ENCODE measurements around the gene CYP46A1.
"Not testable (repeated sequence)": the region's sequence is repeated elsewhere in the genome, so short reads cannot be mapped to it uniquely, and the experiment has no call there.

The CYP46A1 gene

DNA sequence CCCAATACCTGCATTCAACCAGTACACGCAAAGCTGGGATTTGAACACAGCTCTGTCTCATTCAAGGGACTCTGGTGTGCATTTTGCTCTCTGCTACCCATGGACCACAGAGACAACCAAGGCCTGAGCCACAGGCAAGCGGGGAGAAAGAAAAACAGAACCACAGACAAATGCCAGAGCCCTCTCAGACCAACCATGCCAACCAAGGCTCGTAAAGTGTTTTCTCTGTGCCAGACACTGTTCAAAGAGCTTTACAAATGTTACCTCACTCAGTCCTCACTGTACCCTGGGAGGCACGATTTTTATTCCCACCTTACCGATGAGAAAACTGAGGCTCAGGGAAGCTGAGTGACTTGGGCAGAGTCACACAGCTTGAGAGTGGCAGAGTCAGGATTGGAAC lies 76.7 kb downstream of the CYP46A1 start:
- no peak for DNase-seq

DNA sequence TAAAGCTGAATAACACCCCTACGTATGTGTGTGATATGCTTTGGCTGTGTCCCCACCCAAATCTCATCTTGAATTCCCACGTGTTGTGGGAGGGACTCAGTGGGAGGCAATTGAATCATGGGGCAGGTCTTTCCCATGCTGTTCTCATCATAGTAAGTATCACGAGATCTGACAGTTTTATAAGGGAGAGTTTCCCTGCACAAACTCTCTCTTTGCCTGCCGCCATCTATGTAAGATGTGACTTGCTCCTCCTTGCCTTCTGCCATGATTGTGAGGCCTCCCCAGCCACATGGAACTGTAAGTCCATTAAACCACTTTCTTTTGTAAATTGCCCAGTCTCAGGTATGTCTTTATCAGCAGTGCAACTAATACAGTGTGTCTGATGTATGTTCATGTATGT lies 78.8 kb downstream of the CYP46A1 start:
- not testable (repeated sequence) for DNase-seq

DNA sequence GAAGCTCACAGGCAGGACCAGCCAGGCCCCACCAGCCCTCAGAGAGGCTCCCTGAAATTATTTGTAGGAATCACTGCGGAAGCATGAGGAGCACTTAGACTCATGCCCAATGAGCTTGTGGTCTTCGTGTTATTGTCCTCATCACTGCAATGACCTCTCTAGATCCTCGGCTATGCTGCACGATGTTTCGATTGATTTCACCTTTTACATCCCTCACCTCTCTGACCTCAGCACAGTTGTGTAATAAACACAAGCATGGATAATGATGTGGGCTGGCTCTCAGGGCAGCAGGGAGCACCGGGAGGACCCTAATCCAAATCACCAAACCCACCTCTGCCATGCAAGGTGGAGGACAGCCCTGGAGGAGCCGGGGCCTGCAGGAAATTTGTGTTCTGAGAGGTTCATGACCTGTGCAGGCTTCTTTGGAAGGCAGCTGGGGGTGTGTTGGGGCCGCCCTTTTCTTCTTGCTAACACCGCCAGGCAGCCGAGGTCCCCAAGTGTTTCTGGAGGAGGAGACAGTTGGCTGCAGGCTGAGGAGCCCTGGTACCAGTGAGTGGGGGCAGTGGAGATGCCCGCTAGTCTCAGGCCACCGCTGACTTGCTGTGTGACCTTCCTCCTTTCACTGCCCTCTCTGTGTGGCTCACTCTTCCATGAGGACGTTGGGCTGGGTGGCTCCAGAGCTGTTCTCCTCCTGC lies 79.6 kb downstream of the CYP46A1 start:
- no peak for DNase-seq

DNA sequence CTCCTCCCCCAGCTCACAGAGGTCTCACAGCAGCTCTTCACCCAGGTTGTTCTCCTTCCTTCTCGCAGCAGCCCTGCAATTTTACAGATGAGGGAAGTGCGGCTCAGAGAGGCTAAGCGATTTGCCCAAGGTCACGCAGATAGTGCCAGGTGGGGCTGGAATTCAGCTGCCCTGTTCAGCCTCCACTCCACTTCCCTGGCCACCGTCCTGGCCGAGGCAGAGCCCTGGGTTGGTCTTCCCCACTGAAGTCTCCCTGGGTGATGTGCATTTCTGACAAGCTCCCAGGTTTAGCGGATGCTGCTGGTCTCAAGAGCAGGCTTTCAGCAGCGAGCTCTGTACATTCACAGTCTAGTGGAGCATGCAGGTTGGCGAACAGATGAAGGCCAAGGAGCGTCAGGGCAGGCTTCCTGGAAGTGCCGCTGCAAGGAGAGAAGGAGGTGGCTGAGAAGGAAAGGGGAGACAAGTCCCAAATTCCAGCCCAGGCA lies 80.2 kb downstream of the CYP46A1 start:
- no peak for DNase-seq

DNA sequence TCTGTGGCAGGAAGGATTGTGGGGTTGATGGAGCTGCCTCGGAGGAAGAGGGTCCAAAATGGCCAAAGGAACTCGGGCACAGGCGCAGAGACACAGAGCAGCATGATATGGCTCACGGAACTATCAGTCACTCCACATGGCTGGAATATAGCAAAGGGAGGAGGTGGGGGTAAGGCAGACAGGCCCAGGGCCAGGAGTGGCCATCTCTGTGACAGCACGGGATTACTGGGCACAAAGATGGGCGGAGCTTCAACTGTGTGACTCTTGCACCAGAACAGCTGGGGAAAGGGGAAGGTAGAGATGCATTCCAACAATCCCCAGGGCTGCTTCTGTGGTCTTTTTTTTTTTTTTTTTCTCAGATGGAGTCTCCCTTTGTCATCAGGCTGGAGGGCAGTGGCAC lies 84.3 kb downstream of the CYP46A1 start:
- DNase-seq: no peak

DNA sequence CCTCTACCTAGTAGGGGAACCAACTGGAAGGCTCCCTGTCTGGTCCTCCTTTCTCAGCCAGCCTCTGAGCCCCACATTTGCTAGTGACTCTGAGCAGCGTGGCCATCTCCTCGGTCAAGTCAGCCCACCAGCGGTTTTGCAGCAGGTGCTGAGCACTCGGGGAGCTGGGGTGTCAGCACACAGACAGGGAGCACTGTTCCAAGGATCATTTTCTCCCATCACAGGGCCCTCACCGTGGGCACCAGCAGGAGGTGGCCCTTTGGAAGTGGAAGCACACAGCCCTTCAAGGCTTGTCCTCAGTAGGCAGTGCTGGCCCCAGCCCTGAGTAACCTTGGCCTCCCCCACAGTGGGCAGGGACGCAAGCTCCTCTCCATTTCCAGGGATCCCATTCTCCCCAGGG lies 85.0 kb downstream of the CYP46A1 start:
- DNase-seq: no peak

DNA sequence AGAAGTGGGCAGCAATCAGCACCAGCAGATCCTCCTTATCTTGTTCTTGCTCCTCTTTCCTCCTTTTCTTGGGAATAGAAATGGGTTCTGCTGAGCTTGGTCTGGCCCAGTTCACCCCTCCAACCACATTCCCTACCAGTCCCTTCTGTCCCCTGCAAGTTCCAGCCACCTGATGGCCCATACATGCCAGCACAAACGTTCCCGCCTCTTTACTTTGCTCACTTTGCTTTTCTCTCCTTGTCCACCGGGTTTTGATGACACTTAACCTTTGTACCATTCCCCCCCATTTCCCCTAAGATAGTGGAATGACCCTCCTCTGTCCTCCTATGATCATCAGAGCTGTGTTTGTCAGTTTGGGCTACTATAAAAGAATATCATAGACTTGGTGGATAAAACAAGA lies 85.7 kb downstream of the CYP46A1 start:
- DNase-seq: no peak

DNA sequence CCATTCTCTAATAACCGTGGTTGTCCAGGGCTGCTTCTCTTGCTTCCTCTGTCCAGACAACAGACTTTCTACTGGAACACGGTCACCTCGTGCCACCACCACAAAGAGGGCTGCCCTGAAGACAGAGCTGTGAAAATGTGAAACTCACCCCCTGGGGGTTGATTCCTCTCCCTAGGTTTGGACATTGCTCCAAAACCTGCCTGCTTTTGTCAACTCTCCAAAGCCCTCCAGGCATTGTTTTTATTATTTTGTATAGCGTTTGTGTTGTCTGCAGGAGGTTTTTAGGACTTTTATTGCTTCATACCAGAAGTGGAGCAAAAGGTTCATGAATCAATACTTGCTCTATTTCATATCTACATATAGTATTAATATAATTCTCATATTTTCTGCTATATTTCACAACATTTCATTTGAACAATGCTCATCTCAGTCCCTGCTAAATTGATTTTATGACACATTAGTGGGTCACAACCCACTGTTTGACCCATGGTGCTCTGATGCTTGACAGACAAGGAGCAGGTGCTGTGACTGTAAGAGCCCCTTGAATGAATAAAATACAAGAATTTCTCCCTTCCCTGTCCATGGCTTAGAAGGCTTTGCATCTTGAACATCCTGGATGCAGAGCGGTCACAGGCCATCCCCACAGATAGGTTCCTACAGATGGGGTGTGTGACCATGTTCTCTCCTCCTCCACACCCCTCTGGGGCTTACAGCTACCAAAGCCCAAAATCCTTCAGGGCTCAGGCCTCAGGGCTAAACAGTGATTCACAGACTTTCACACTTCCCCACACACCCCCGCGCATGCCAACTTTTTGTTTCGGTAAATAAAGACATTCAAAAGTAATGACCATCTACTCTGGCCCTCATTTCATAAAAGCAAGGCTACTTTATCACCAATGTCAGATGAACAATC lies 88.5 kb downstream of the CYP46A1 start:
- DNase-seq: no peak

DNA sequence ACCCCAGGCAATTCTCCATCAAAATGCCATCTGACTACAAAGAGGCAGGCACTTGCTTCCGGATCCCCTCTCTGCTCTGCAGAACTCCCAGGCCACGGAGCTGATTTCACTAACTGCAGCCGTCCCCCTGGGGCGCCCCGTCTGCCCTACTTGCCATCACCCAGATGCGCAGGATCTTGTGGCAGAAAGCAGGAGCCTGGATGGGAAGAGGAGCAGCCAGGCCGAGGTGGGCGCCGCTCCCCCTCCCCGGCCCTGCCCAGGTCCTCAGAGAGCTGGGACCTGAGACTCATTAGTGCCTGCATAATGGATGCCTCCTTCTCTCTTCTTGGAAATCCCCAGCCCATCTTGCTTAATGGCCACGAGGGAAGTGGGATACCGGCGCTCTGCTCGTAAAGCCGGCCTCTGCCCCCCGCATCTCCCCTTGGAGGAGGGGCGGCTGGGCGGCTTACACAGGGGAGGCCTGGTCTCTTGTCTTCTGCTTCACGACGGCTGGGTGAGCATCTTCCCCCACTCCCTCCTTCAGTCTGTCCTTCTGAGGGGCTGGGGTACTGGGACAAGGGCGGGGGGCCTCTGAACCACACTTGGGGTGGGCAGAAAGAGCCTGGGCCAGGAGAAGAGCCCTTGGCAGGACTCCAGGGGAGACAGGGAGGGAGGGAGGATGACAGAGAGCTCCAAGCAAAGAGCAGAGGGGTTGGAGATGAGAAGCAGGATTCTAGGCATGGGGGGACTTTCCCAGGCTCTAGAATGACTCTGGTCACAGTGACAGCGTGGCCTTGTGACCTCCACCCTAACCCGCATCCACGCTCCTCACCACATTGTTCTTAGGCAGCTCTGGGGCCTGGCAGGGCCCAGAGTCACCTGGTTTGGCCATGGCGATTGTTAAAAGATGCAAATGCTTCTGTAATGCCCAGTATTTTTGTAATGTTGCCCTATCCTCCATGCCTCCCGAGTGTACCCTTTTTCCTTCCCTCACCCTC lies 89.7 kb downstream of the CYP46A1 start:
- no peak for DNase-seq

DNA sequence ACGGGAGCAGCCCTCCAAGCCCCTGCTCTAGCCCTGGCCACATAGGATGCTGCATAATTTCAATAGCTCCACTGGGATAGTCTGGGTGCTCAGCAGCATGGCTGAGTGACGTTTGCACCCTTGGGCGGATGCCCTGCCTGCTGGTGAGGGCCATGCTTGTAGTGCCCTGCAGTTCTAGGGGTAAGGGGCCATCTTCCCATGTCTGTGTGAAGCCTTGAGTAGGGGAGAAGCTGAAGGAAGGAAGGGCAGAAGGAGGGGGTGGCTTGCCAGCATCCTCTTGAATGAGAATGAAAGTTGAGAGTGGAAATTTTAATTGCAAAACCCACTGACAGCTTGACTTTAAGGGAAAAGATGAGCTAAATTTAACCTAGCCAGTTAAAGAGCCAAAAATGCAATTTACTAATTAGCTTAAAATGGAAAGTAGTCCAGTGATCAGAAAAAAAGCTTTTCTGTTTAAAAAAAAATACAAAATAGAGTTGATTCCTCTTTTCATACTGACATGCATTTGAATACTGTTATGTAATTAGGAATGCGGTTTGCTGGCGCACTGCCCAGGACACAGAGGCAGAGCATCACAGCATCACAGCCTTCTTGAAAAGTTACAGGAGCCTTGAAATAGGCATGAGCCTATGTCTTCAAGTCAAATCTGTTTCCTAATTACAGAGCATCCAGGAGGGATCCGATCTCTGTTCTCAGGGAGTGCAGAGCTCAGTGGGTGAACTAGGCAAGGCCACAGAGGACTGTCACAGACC lies 90.6 kb downstream of the CYP46A1 start:
- DNase-seq: peak; percentile 27

DNA sequence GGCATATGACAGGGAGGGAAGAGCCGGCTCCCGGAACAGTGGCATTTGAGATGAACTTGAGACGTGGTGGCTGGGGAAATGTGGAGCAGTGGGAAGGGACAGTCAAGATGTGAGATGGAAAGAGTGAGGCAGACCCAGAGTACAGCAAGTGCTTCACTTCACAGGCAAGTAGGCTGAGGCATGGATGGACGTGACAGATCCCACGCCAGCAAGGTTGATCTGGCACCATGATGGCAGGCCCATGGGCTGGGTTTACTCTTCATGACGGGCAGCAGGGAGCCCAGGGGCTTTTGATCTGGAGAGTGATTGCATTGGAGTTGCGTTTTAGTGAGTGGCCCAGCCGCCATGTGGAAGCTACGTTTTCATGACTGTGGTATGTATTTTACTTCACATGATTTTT lies 91.3 kb downstream of the CYP46A1 start:
- no peak for DNase-seq
